Fibroblast of lung (primary cell): Measurements from ENCODE around the gene PODXL2. TPM values are rescaled to one million over a fixed set of nuclear protein-coding genes. Genes with fewer than 3 reads are reported as not detected.

Experiments
- DNase-seq, 2 donors: peaks; one replicate each; pipeline versions ENCODE4 v3.0.0 to v3.0.0-alpha.2; 2010; ENCODE audit warnings: low read depth in 2 of 2
- H2AFZ ChIP-seq: 2 replicates; pipeline ENCODE4 v1.5.1; 2012; ENCODE audit warnings: low read length, control low read depth, inconsistent platforms
- H3K27ac ChIP-seq: 2 replicates; pipeline ENCODE4 v1.5.1; 2011; ENCODE audit warnings: low read length, control low read depth; ENCODE audit not compliant: insufficient read depth
- H3K27me3 ChIP-seq: 2 replicates; pipeline ENCODE4 v1.5.1; 2011; ENCODE audit warnings: mild to moderate bottlenecking, low read length; ENCODE audit not compliant: control insufficient read depth, insufficient read depth
- H3K36me3 ChIP-seq: 2 replicates; pipeline ENCODE4 v1.5.1; 2011; ENCODE audit warnings: low read length; ENCODE audit not compliant: control insufficient read depth, insufficient read depth
- H3K4me1 ChIP-seq: 2 replicates; pipeline ENCODE4 v1.5.1; 2011; ENCODE audit warnings: low read length; ENCODE audit not compliant: control insufficient read depth, insufficient read depth; ENCODE audit errors: extremely low read depth
- H3K4me2 ChIP-seq: 2 replicates; pipeline ENCODE4 v1.5.1; 2011; ENCODE audit warnings: low read length, control low read depth; ENCODE audit not compliant: insufficient read depth; ENCODE audit errors: extremely low read depth
- H3K4me3 ChIP-seq, 4 experiments: fragments of 200-600 bp in 1 of 4; sonication (generic) in 1 of 4; replicated peaks in 1 of 4; 2 replicates each; pipeline ENCODE4 v1.5.1; 2011 to 2016; ENCODE audit warnings: low read length in 4 of 4, low read depth in 3 of 4, mild to moderate bottlenecking in 3 of 4, control low read depth in 2 of 4, inconsistent platforms in 1 of 4, mixed read lengths in 1 of 4; ENCODE audit not compliant: insufficient read depth in 1 of 4; ENCODE audit errors: control extremely low read depth in 1 of 4
- H3K79me2 ChIP-seq: 2 replicates; pipeline ENCODE4 v1.5.1; 2012; ENCODE audit warnings: mild to moderate bottlenecking, low read length, inconsistent platforms; ENCODE audit not compliant: control insufficient read depth, insufficient read depth
- H3K9ac ChIP-seq: 2 replicates; pipeline ENCODE4 v1.5.1; 2011; ENCODE audit warnings: mild to moderate bottlenecking, low read length, control low read depth; ENCODE audit not compliant: insufficient read depth
- H3K9me3 ChIP-seq: 2 replicates; pipeline ENCODE4 v1.5.1; 2012; ENCODE audit warnings: low read depth, low read length; ENCODE audit not compliant: control insufficient read depth, insufficient read depth
- H4K20me1 ChIP-seq: 2 replicates; pipeline ENCODE4 v1.5.1; 2011; ENCODE audit warnings: low read length; ENCODE audit not compliant: control insufficient read depth, insufficient read depth; ENCODE audit errors: extremely low read depth
- CTCF ChIP-seq, 2 donors: IDR thresholded peaks in 1 of 2; conservative IDR thresholded peaks in 1 of 2; 1 replicate in 1 of 2; 2 replicates in 1 of 2; pipeline ENCODE4 v1.5.1; 2011 to 2012; ENCODE audit warnings: low read length in 2 of 2, control low read depth in 1 of 2, inconsistent platforms in 1 of 2, low read depth in 1 of 2, mild to moderate bottlenecking in 1 of 2
- EZH2 ChIP-seq: IDR thresholded peaks from 2 replicates; pipeline ENCODE4 v1.5.1; 2012; ENCODE audit warnings: low read length, control low read depth, mild to moderate bottlenecking; ENCODE audit errors: missing control alignments
- polyA minus RNA-seq: library from RNA; depleted of rRNA, polyadenylated mRNA; stranded (reverse); fragments of >200 nt; gene quantifications from 2 replicates; pipeline ENCODE4 v1.2.3, GENCODE V29; 2011; ENCODE audit warnings: low replicate concordance
- polyA plus RNA-seq, 2 donors: library from polyadenylated mRNA; depleted of rRNA in 1 of 2; stranded (reverse) in 1 of 2; unstranded in 1 of 2; fragments of >200 nt; gene quantifications; 2 replicates each; pipeline ENCODE4 v1.2.1, GENCODE V29; 2011 to 2012; ENCODE audit warnings: missing spikeins in 1 of 2
- total RNA-seq: library from RNA; depleted of rRNA; stranded (reverse); fragments of >200 nt; gene quantifications from 2 replicates; pipeline ENCODE4 v1.2.1, GENCODE V29; 2014

PODXL2 gene
- 0.50 and 0.77 TPM in 2 replicates for total RNA-seq
- 0.98 and 1.7 TPM in 2 replicates for polyA plus RNA-seq
- polyA plus RNA-seq (2012), result 1.1 and 1.9 TPM in 2 replicates
- 0.16 and 1.8 TPM in 2 replicates for polyA minus RNA-seq

- Histone ChIP-seq H3K4me2 (peak within 1 kb of the TSS; percentile 88), H3K4me3 (peak within 1 kb of the TSS; percentile 23 to 44 (median 35)), H3K9ac (no peak within 1 kb of the TSS), H3K27ac (no peak within 1 kb of the TSS), H3K36me3 (no peaks in the 10 kb centered on the region), H3K9me3 (no peaks in the 10 kb centered on the region), H2AFZ (no peak within 1 kb of the TSS), H4K20me1 (peaks cover 2% of the 10 kb centered on the region), H3K27me3 (peaks cover 30% of the 10 kb centered on the region), H3K4me1 (peaks cover 3% of the 10 kb centered on the region), H3K79me2 (no peaks in the 10 kb centered on the region)
- peak; percentile 43 to 70 for DNase-seq
- TF ChIP-seq CTCF (conservative IDR thresholded peaks at IDR 0.05 in 1 of 2, IDR thresholded peaks at IDR 0.05 in 1 of 2; ENCODE audit: low read depth in 1 of 2, low read length in 2 of 2) (no peak), EZH2 (no peak)
Measured at GRCh38 chr3:127628788-127629466, at the start of gene PODXL2. Gene PODXL2, plus strand, starts transcription at chr3:127629185. Its CDS starts 35 bp downstream, at chr3:127629220.

GRCh38 chr3:127580327-127581060, 48.5 kb upstream of the PODXL2 start:
- TF ChIP-seq CTCF (conservative IDR thresholded peaks at IDR 0.05 in 1 of 2, IDR thresholded peaks at IDR 0.05 in 1 of 2; ENCODE audit: low read depth in 1 of 2, low read length in 2 of 2) (no peak), EZH2 (no peak)
- Histone ChIP-seq H3K4me2 (no peak overlapping the region), H3K27me3 (no peaks in the 10 kb centered on the region), H3K27ac (no peak overlapping the region), H3K9ac (no peak overlapping the region), H3K4me3 (no peak overlapping the region), H3K79me2 (peaks cover 33% of the 10 kb centered on the region), H2AFZ (no peak overlapping the region), H3K4me1 (no peaks in the 10 kb centered on the region), H3K9me3 (no peaks in the 10 kb centered on the region), H3K36me3 (peaks cover 8% of the 10 kb centered on the region), H4K20me1 (no peaks in the 10 kb centered on the region)
- no peak for DNase-seq

- H3K79me2 ChIP-seq, result peaks cover 72% of the 10 kb centered on the region
- H3K27ac ChIP-seq, result no peak overlapping the region
- no peak overlapping the region for H2AFZ ChIP-seq
- no peak overlapping the region for H3K9ac ChIP-seq
- H3K36me3 ChIP-seq, result peaks cover 3% of the 10 kb centered on the region
- no peak overlapping the region for H3K4me3 ChIP-seq
- DNase-seq, result no peak
- no peak for TF ChIP-seq CTCF (conservative IDR thresholded peaks at IDR 0.05 in 1 of 2, IDR thresholded peaks at IDR 0.05 in 1 of 2; ENCODE audit: low read depth in 1 of 2, low read length in 2 of 2)
- no peak for TF ChIP-seq EZH2
- no peaks in the 10 kb centered on the region for H3K27me3 ChIP-seq
- H3K4me1 ChIP-seq, result peaks cover 10% of the 10 kb centered on the region
- H3K4me2 ChIP-seq, result no peak overlapping the region
- no peaks in the 10 kb centered on the region for H4K20me1 ChIP-seq
- H3K9me3 ChIP-seq, result no peaks in the 10 kb centered on the region
Measured at GRCh38 chr3:127584734-127585133, 44.3 kb upstream of the PODXL2 start.
